ENCODE measurements around the gene RRAS.

The RRAS gene

GRCh38 chr19:49654581-49654980 is 14.6 kb upstream of the RRAS start:
- no peak for DNase-seq
- TF ChIP-seq POLR2A (IDR thresholded peaks at IDR 0.05; ENCODE audit: low read length) (no peak), GATA1 (IDR thresholded peaks at IDR 0.05; ENCODE audit: low read depth, low read length) (no peak)

- DNase-seq: no peak
- TF ChIP-seq GATA1 (IDR thresholded peaks at IDR 0.05; ENCODE audit: low read depth, low read length) (no peak), POLR2A (IDR thresholded peaks at IDR 0.05; ENCODE audit: low read length) (no peak)
Measured at GRCh38 chr19:49653466-49653806, 13.5 kb upstream of the RRAS start.

GRCh38 chr19:49652551-49653465 is 12.9 kb upstream of the RRAS start:
- DNase-seq: no peak
- TF ChIP-seq POLR2A (IDR thresholded peaks at IDR 0.05; ENCODE audit: low read length) (no peak), GATA1 (IDR thresholded peaks at IDR 0.05; ENCODE audit: low read depth, low read length) (no peak)

GRCh38 chr19:49651820-49652550 is 12.0 kb upstream of the RRAS start:
- DNase-seq: no peak
- TF ChIP-seq POLR2A (IDR thresholded peaks at IDR 0.05; ENCODE audit: low read length): no peak
- TF ChIP-seq GATA1 (IDR thresholded peaks at IDR 0.05; ENCODE audit: low read depth, low read length): no peak

- no peak for DNase-seq
- TF ChIP-seq GATA1 (IDR thresholded peaks at IDR 0.05; ENCODE audit: low read depth, low read length) (no peak), POLR2A (IDR thresholded peaks at IDR 0.05; ENCODE audit: low read length) (no peak)
Measured at GRCh38 chr19:49651029-49651819, 11.3 kb upstream of the RRAS start.

GRCh38 chr19:49646586-49646985 is 6.6 kb upstream of the RRAS start:
- TF ChIP-seq GATA1 (IDR thresholded peaks at IDR 0.05; ENCODE audit: low read depth, low read length) (no peak), POLR2A (IDR thresholded peaks at IDR 0.05; ENCODE audit: low read length) (no peak)
- DNase-seq: no peak

GRCh38 chr19:49645995-49646394 is 6.1 kb upstream of the RRAS start:
- no peak for DNase-seq
- TF ChIP-seq GATA1 (IDR thresholded peaks at IDR 0.05; ENCODE audit: low read depth, low read length) (no peak), POLR2A (IDR thresholded peaks at IDR 0.05; ENCODE audit: low read length) (no peak)

- TF ChIP-seq GATA1 (IDR thresholded peaks at IDR 0.05; ENCODE audit: low read depth, low read length): no peak
- no peak for TF ChIP-seq POLR2A (IDR thresholded peaks at IDR 0.05; ENCODE audit: low read length)
- DNase-seq: no peak
Measured at GRCh38 chr19:49645592-49645991, 5.6 kb upstream of the RRAS start.

GRCh38 chr19:49643466-49643865 is 3.5 kb upstream of the RRAS start:
- DNase-seq: peak; percentile 65 to 81
- TF ChIP-seq GATA1 (IDR thresholded peaks at IDR 0.05; ENCODE audit: low read depth, low read length): no peak
- no peak for TF ChIP-seq POLR2A (IDR thresholded peaks at IDR 0.05; ENCODE audit: low read length)

- TF ChIP-seq POLR2A (IDR thresholded peaks at IDR 0.05; ENCODE audit: low read length) (no peak), GATA1 (IDR thresholded peaks at IDR 0.05; ENCODE audit: low read depth, low read length) (no peak)
- DNase-seq: no peak
Measured at GRCh38 chr19:49642492-49643035, 2.6 kb upstream of the RRAS start.

GRCh38 chr19:49641688-49642491 is 1.9 kb upstream of the RRAS start, which contains the start of gene SCAF1:
TSS of gene SCAF1 (plus strand) at chr19:49642209. CDS start at chr19:49645027, 2,818 bp downstream.
- peak; percentile 100 for DNase-seq
- TF ChIP-seq POLR2A (IDR thresholded peaks at IDR 0.05; ENCODE audit: low read length) (peak; percentile 86), GATA1 (IDR thresholded peaks at IDR 0.05; ENCODE audit: low read depth, low read length) (no peak)

- no peak for TF ChIP-seq POLR2A (IDR thresholded peaks at IDR 0.05; ENCODE audit: low read length)
- TF ChIP-seq GATA1 (IDR thresholded peaks at IDR 0.05; ENCODE audit: low read depth, low read length): no peak
- DNase-seq: no peak
Measured at GRCh38 chr19:49639401-49640112, 386 bp downstream of the RRAS start.
